Colonic mucosa (tissue), 4 donors: ENCODE results near the gene TMEM184C. TPM values are rescaled to one million over a fixed set of nuclear protein-coding genes. Genes with fewer than 3 reads are reported as not detected.

Experiments used
- DNase-seq: peaks from one replicate; pipeline ENCODE4 v3.0.0-alpha.2; 2020
- H3K27ac ChIP-seq: fragments of 200-600 bp; one replicate; pipeline ENCODE4 v1.8.0; 2021
- H3K27me3 ChIP-seq: fragments of 200-600 bp; one replicate; pipeline ENCODE4 v1.8.0; 2021
- H3K36me3 ChIP-seq: fragments of 200-600 bp; one replicate; pipeline ENCODE4 v1.8.0; 2021
- H3K4me1 ChIP-seq: fragments of 200-600 bp; one replicate; pipeline ENCODE4 v1.8.0; 2021; ENCODE audit warnings: mild to moderate bottlenecking
- H3K4me3 ChIP-seq: fragments of 200-600 bp; one replicate; pipeline ENCODE4 v1.8.0; 2021
- H3K9ac ChIP-seq, 2 donors: one replicate each; pipeline ENCODE4 v1.7.0; 2013; ENCODE audit warnings: control low read depth in 2 of 2, low read depth in 2 of 2, low read length in 2 of 2
- H3K9me3 ChIP-seq: fragments of 200-600 bp; one replicate; pipeline ENCODE4 v1.8.0; 2021
- intact Hi-C: fragments of 100-400 bp; cut with DNase I; formaldehyde crosslinking; loops from one replicate; pipeline ENCODE4 v1.14.1; 2022
- total RNA-seq, 2 donors: library from RNA; stranded (reverse); fragmentation: NEBNext Ultra II Directional in 1 of 2; extraction: Animal tissue kit (Norgen Biotek cat#: 25700) in 1 of 2; gene quantifications; one replicate each; pipeline ENCODE4 v1.2.1, GENCODE V29; 2021
- TF ChIP-seq, protein P1 (sequence below): fragments of 200-600 bp; IDR thresholded peaks from one replicate; pipeline ENCODE4 v1.8.0; 2022; ENCODE audit warnings: antibody characterized with exemption, mild to moderate bottlenecking
- donor health status: healthy.
- donor health status: DM: no; HTN: no; CAD: no.
- donor health status: DM: no; HTN: no; CAD: no.

Gene TMEM184C
- total RNA-seq, 2 donors from 2014 or later: 36.4 to 43.5 TPM

DNA sequence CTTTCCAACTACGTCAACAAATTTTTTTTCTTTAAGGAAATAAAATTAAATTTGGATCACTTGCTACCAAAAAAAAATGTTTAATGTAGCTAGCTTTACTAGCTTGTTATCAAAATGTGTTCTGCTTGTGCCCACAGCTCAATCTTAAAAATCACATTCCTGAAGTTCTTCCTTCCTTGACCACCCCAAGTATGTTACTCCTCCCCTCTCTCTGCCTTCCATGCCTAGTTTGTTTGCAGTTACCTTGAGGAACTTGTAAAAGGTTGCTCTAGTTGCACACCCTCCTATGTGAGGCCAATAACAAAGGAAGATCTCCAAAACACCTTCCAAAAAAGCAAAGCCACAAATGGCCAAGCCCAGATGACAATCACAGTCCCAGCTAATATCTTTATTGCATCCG lies 19.6 kb upstream of the TMEM184C start:
- H3K9ac ChIP-seq: no peak overlapping the region
- no peaks in the 10 kb centered on the region for H3K36me3 ChIP-seq
- no peaks in the 10 kb centered on the region for H3K4me1 ChIP-seq
- intact Hi-C loops: loop anchor here (10.0 kb wide), 1 partner anchor 583 kb away; no protein-coding TSS in a partner anchor
- no peak for DNase-seq
- no peaks in the 10 kb centered on the region for H3K27me3 ChIP-seq
- TF ChIP-seq, protein P1, sequence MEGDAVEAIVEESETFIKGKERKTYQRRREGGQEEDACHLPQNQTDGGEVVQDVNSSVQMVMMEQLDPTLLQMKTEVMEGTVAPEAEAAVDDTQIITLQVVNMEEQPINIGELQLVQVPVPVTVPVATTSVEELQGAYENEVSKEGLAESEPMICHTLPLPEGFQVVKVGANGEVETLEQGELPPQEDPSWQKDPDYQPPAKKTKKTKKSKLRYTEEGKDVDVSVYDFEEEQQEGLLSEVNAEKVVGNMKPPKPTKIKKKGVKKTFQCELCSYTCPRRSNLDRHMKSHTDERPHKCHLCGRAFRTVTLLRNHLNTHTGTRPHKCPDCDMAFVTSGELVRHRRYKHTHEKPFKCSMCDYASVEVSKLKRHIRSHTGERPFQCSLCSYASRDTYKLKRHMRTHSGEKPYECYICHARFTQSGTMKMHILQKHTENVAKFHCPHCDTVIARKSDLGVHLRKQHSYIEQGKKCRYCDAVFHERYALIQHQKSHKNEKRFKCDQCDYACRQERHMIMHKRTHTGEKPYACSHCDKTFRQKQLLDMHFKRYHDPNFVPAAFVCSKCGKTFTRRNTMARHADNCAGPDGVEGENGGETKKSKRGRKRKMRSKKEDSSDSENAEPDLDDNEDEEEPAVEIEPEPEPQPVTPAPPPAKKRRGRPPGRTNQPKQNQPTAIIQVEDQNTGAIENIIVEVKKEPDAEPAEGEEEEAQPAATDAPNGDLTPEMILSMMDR: no peak
- H3K4me3 ChIP-seq: no peak overlapping the region
- H3K9me3 ChIP-seq: no peaks in the 10 kb centered on the region
- no peak overlapping the region for H3K27ac ChIP-seq

DNA sequence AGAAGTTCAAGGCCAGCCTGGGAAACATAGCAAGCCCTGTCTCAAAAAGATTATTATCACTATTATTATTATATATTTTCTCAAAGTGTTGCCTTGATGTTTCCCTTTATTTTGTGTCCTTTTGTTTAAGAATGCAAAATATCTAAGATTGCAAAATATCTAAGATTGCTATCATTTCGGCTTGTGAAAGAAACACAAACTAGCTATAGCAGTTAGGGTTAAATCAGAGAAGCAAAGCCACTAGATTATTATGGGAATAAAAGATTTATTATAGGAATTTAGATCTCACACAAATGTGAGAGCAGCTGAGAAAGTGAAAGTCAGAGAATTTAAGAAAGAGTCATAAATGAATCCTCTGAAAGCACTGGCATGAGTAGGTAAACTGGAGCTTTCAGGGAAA lies 18.0 kb upstream of the TMEM184C start:
- Histone ChIP-seq H3K4me1 (no peaks in the 10 kb centered on the region), H3K36me3 (no peaks in the 10 kb centered on the region), H3K27ac (no peak overlapping the region), H3K9ac (no peak overlapping the region), H3K9me3 (no peaks in the 10 kb centered on the region), H3K4me3 (no peak overlapping the region), H3K27me3 (no peaks in the 10 kb centered on the region)
- no peak for DNase-seq
- TF ChIP-seq, protein P1: no peak
- intact Hi-C loops: loop anchor here (10.0 kb wide), 1 partner anchor 584 kb away; no protein-coding TSS in a partner anchor

DNA sequence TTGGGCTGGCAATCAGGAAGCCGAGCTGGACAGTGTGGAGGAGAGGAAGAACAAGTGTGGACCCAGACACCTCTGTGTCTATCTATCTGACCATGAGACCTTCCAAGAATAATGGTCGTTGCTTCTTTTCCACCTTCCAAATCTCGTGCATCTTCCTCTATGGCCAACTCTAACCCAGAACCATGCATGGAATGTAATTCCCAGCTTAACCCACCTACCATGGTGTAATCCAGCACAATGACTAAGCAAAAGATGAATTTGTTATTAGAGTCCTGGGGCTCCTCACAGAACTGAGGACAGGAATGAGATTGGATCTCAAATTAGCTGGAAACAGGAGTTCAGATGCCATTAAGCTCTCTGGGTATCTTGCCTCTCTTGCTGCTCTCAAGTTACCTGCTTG lies 17.4 kb upstream of the TMEM184C start:
- Histone ChIP-seq H3K4me1 (no peaks in the 10 kb centered on the region), H3K9ac (no peak overlapping the region), H3K27ac (no peak overlapping the region), H3K36me3 (no peaks in the 10 kb centered on the region), H3K27me3 (no peaks in the 10 kb centered on the region), H3K4me3 (no peak overlapping the region), H3K9me3 (no peaks in the 10 kb centered on the region)
- intact Hi-C loops: loop anchor here (10.0 kb wide), 1 partner anchor 585 kb away; no protein-coding TSS in a partner anchor
- TF ChIP-seq, protein P1: no peak
- no peak for DNase-seq

DNA sequence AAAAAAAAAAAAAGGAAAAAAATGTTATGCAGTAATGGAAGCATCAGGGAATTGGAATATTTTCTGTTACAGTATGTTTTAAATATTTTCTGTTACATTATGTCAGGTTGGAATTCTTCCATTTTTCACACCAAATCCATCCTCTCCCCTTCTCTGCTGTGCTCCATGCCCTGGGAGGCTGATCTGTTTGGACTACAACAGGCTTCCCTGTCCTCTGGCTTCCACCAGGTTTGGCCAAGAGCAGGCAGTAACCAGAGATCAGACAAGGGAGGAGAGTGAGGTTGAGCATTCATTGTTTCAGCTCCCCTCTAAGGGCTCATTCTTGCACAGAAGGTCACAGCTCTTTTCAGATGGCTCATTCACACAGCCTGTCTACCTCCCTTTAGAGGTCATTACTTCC lies 11.7 kb upstream of the TMEM184C start:
- no peaks in the 10 kb centered on the region for H3K36me3 ChIP-seq
- TF ChIP-seq, protein P1: no peak
- H3K4me3 ChIP-seq: no peak overlapping the region
- no peak for DNase-seq
- H3K9me3 ChIP-seq: no peaks in the 10 kb centered on the region
- no peaks in the 10 kb centered on the region for H3K4me1 ChIP-seq
- no peak overlapping the region for H3K27ac ChIP-seq
- H3K9ac ChIP-seq: no peak overlapping the region
- intact Hi-C loops: no loop called here
- no peaks in the 10 kb centered on the region for H3K27me3 ChIP-seq

DNA sequence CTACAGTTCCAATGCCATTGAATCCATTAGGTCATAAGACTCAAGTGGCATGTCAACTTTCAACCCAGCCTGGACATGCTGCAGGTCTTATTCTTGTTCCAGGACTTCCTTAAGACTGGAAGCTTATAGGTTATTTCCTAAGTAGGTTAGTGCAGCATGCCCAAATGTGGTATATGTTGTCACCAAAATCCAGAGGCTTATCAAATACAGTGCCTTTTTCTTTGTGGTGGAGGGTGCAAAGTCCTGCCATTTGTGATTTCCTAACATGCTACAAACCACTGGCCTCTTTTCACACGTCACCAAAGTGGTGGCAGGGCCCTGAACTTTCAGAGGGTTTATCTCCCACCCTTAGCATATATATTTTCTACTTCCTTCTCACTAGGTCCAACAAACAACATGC lies 9.7 kb upstream of the TMEM184C start:
- no peak overlapping the region for H3K9ac ChIP-seq
- TF ChIP-seq, protein P1: no peak
- no peak for DNase-seq

More for the DNA sequence above, 9.7 kb upstream of the TMEM184C start:
- Histone ChIP-seq H3K9me3 (no peaks in the 10 kb centered on the region), H3K4me3 (no peak overlapping the region), H3K27me3 (no peaks in the 10 kb centered on the region), H3K4me1 (no peaks in the 10 kb centered on the region), H3K27ac (no peak overlapping the region), H3K36me3 (no peaks in the 10 kb centered on the region)
- intact Hi-C loops: no loop called here
